ENCODE data around the gene SMARCD3. TPM values are rescaled to one million over a fixed set of nuclear protein-coding genes. Genes with fewer than 3 reads are reported as not detected.

SMARCD3 gene
- total and polyA plus RNA-seq, 2 of the 4 experiments (the other 2 are of a cell fraction) = 37.5 to 48.5 TPM

DNA sequence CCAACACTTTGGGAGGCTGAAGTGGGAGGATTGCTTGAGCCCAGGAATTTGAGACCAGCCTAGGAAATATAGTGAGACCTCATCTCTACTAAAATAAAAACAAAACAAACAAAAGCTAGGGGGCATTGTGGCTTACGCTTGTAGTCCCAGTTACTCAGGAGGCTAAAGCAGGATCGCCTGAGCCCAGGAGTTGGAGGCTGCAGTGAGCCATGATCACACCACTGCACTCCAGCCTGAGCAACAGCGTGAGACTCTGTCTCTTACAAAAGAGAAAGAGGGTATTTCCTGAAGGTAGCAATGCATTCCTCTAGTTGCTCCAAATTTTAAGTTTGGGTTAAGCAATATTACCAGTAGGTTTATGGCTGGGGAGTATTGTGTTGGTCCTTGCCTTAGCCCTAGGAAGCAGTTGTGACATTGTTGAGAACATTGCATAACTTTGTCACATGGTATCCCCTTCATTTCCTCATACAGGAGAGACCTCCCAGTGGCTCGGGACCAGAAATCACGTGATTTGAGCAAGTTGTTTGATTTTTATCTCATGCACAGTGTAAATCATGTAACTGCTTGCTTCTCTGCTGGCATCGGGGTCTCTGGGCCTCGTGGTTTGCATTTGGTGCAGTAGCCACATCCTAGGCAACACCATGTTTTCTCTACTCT lies 23.3 kb upstream of the SMARCD3 start:
- H3K4me2 ChIP-seq (ENCODE audit: low read depth, low read length) = peak overlapping the region; percentile 5; the same call in 1 of the 2 replicates
- H3K79me1 ChIP-seq (ENCODE audit: low read depth in 1 of 2, low read length in 2 of 2) = no peaks in the 10 kb centered on the region
- H2AK9ac ChIP-seq (replicated peaks; ENCODE audit: low read depth, low read length, poor library complexity) = no peak overlapping the region
- H3K4me1 ChIP-seq (ENCODE audit: control insufficient read depth, insufficient read depth, low read length) = peaks cover 4% of the 10 kb centered on the region; the same call in 1 of the 2 replicates
- no peak overlapping the region; the same call in 1 of the 2 replicates for H3K18ac ChIP-seq (ENCODE audit: low read depth, low read length)
- H3K27me3 ChIP-seq (ENCODE audit: control insufficient read depth, insufficient read depth, low read length) = no peaks in the 10 kb centered on the region; the same call in 1 of the 2 replicates
- peak overlapping the region; percentile 48; the same call in 1 of the 2 replicates for H3K27ac ChIP-seq (ENCODE audit: insufficient read depth, low read length)
- no peak overlapping the region for H2AFZ ChIP-seq (replicated peaks; ENCODE audit: low read length, poor library complexity)
- ATAC-seq (ENCODE audit: low read depth) (peak; percentile 30), DNase-seq (peak; percentile 40)
- H4K5ac ChIP-seq (ENCODE audit: low read depth, low read length) = no peak overlapping the region
- WGBS, 2 experiments (ENCODE audit: extremely low coverage in 2 of 2, insufficient read length in 1 of 2) = 80% methylated on average over 1 of the region's 7 CpGs; no CpG with 5 or more reads in 1 of the 2 experiments
- no peaks in the 10 kb centered on the region for H3K9me3 ChIP-seq (ENCODE audit: control insufficient read depth, insufficient read depth, low read length)
- H4K91ac ChIP-seq (ENCODE audit: insufficient read depth, low read depth, low read length) = no peak overlapping the region
- H2BK120ac ChIP-seq (ENCODE audit: low read depth, low read length) = no peak overlapping the region
- no peak overlapping the region for H3K23ac ChIP-seq (ENCODE audit: low read depth, low read length)
- ChIA-PET POLR2A (ENCODE audit: unreplicated experiment) (no interaction called here), CTCF (no interaction called here)
- H3K56ac ChIP-seq (ENCODE audit: extremely low read depth, insufficient read depth, low read length) = no peak overlapping the region
- H2AK5ac ChIP-seq (ENCODE audit: low read depth, low read length) = no peak overlapping the region
- H3K36me3 ChIP-seq (ENCODE audit: control insufficient read depth, insufficient read depth, low read length) = no peaks in the 10 kb centered on the region; the same call in 1 of the 2 replicates
- H2BK5ac ChIP-seq (ENCODE audit: low read depth, low read length, poor library complexity, severe bottlenecking) = no peak overlapping the region
- H4K8ac ChIP-seq (ENCODE audit: low read depth in 2 of 2, low read length in 2 of 2) = no peak overlapping the region
- no peak overlapping the region for H3K4ac ChIP-seq (ENCODE audit: low read depth, low read length)
- no peak overlapping the region for H2BK15ac ChIP-seq (ENCODE audit: low read depth, low read length)
- H3K4me3 ChIP-seq (ENCODE audit: insufficient read depth, low read depth, low read length) = no peak overlapping the region
- intact Hi-C loops (cut with micrococcal nuclease) = no loop called here
- dilution Hi-C loops (cut with HindIII; ENCODE audit: low sequenced_read_pairs, unreplicated experiment) = no loop called here
- no peaks in the 10 kb centered on the region; the same call in 1 of the 2 replicates for H4K20me1 ChIP-seq (ENCODE audit: insufficient read depth, low read length)
- H3K14ac ChIP-seq (replicated peaks; ENCODE audit: low read depth, low read length) = no peak overlapping the region
- BruUV-seq (replicated peaks) = no TSS peak
- no peak overlapping the region for H2BK20ac ChIP-seq (ENCODE audit: low read depth, low read length)
- in situ Hi-C loops (cut with MboI; ENCODE audit: low sequenced_read_pairs) = no loop called here
- TF ChIP-seq CHD1 (IDR thresholded peaks at IDR 0.05; ENCODE audit: low read depth, low read length) = no peak
- peak; percentile 45; the same call in 1 of the 2 replicates for TF ChIP-seq BHLHE40 (IDR thresholded peaks at IDR 0.05; ENCODE audit: low read depth, low read length)
- TF ChIP-seq, protein P1, sequence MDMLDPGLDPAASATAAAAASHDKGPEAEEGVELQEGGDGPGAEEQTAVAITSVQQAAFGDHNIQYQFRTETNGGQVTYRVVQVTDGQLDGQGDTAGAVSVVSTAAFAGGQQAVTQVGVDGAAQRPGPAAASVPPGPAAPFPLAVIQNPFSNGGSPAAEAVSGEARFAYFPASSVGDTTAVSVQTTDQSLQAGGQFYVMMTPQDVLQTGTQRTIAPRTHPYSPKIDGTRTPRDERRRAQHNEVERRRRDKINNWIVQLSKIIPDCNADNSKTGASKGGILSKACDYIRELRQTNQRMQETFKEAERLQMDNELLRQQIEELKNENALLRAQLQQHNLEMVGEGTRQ (IDR thresholded peaks at IDR 0.05; ENCODE audit: low read depth, low read length) = peak; percentile 77
- peak; percentile 87 for TF ChIP-seq CEBPB (IDR thresholded peaks at IDR 0.05; ENCODE audit: low read depth, low read length)
- TF ChIP-seq, protein P2, sequence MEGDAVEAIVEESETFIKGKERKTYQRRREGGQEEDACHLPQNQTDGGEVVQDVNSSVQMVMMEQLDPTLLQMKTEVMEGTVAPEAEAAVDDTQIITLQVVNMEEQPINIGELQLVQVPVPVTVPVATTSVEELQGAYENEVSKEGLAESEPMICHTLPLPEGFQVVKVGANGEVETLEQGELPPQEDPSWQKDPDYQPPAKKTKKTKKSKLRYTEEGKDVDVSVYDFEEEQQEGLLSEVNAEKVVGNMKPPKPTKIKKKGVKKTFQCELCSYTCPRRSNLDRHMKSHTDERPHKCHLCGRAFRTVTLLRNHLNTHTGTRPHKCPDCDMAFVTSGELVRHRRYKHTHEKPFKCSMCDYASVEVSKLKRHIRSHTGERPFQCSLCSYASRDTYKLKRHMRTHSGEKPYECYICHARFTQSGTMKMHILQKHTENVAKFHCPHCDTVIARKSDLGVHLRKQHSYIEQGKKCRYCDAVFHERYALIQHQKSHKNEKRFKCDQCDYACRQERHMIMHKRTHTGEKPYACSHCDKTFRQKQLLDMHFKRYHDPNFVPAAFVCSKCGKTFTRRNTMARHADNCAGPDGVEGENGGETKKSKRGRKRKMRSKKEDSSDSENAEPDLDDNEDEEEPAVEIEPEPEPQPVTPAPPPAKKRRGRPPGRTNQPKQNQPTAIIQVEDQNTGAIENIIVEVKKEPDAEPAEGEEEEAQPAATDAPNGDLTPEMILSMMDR (conservative IDR thresholded peaks at IDR 0.05; ENCODE audit: low read depth, low read length) = no peak
- TF ChIP-seq FOS (IDR thresholded peaks at IDR 0.05; ENCODE audit: low read depth, low read length) = no peak
- no peak for TF ChIP-seq RCOR1 (IDR thresholded peaks at IDR 0.05; ENCODE audit: insufficient replicate concordance, low read length)
- no peak overlapping the region for H3K9ac ChIP-seq (ENCODE audit: low read depth, low read length)
- H3K9me1 ChIP-seq (ENCODE audit: insufficient read depth, low read length) = no peaks in the 10 kb centered on the region
